Astrocyte of the hippocampus (primary cell): ENCODE measurements around the gene HOGA1.
A peak's percentile ranks its signal among the peaks of the same experiment; 100 is the strongest.

Experiments used
- DNase-seq: peaks from one replicate; pipeline ENCODE4 v3.0.0; 2011; ENCODE audit warnings: low read depth, low spot score

HOGA1 gene

GRCh38 chr10:97584060-97584797 lies at the start of gene HOGA1:
TSS of gene HOGA1 (plus strand) at chr10:97584389. CDS start at chr10:97584704, 315 bp downstream.
- peak; percentile 88 for DNase-seq

DNA sequence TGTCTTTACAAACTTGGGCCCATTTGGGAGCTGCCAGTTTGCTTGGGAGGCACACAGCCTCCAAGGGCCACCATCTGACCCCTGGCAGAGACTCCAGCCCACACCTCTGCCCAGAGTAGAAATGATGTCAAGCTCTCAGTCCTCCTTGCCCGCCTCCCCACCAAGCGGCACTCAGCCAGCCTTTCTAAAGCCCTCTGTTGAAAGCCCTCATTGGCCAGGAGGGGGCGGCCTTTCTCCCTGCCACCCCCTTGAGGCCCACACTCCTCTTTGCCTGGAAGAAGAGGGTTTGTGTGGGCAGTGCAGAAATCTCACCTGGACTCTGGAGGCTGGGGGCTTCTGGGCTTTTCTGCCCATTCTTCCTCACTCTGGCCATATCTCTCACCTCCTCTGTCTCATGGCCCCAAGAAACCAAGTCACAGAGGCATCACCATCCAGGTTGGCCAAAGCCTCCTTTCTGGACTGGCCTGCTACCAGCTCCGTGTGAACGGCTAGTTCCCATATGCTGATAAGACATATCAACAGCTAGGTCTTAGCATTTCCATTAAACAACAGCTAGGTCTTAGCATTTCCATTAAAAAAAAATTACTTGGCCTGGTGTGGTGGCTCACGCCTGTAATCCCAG lies 49.3 kb upstream of the HOGA1 start:
- DNase-seq, result no peak

DNA sequence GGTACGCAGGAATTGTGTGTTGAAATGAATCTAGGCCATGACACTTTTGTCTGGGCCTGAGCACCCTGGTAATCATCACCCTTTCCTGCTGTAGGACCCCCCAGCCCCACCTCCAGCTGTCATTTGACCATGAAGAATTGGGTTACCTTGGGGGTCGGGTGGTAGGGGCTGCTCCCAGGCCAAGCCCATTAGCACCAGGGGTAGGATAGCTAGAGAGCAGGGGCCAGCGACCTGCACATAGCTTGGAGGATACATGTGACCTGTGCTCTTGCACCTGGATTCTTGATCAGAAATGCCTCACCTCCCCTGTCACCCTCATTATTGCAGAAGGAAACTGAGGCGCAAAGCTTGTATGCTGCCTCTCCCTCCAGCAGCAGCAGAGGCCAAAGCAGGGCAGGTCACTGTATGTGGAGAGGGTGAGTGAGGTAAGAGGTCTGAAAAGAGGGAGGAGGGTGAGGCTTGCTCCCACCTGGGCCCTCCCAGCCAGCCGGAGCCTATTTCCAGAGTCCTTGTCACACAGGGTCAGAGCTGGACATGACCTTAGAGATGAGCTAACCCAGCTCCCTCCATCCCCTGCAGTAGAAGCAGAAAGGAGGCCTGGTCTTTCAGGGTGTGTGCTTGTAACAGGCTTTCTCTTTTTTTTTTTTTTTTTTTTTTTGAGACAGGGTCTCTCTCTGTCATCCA lies 46.9 kb upstream of the HOGA1 start:
- no peak for DNase-seq

- DNase-seq, result peak; percentile 64
These were observed 45.8 kb upstream of the HOGA1 start for GRCh38 chr10:97538411-97538810.

- DNase-seq, result no peak
These were observed 45.4 kb upstream of the HOGA1 start for GRCh38 chr10:97538839-97539238.

GRCh38 chr10:97539523-97540200 lies 44.5 kb upstream of the HOGA1 start:
- DNase-seq, result peak; percentile 90

DNA sequence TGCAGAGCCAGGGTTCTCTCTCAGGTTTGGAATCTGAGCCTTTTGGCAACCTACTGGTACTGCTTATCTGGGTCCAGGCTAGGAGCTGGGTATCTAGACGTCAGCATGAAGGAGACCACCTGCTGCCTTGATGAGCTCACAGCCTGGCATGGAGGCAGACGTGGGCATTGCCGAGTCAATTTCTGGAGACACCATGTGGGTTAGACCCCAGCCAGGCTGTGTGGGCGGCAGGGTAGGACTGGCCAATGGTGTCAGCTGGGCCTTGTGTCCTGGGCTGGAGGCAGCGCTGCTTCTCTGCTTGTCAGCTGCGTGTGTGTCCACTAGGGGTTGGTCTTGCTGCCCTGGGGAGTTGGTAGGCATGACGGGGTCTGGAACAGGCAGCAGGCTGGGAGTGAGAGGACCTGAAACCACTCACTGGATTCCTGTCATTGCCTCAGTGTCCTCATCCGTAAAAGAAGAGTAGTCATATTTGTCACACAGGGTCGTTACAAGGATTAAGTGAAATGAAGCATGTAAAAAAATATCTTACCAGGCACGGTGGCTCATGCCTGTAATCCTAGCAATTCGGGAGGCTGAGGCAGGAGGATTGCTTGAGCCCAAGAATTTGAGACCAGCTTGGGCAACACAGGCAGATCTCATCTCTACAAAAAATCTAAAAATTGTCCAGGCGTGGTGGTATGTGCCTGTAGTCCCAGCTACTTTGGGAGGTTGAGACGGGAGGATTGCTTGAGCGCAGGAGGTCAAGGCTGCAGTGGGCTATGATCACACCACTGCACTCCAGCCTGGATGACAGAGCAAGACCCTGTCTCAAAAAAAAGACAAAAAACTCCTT lies 43.3 kb upstream of the HOGA1 start:
- no peak for DNase-seq

GRCh38 chr10:97542169-97543024 lies 41.8 kb upstream of the HOGA1 start:
- peak; percentile 96 for DNase-seq

- peak; percentile 95 for DNase-seq
These were observed 41.1 kb upstream of the HOGA1 start for GRCh38 chr10:97543025-97543546.

DNA sequence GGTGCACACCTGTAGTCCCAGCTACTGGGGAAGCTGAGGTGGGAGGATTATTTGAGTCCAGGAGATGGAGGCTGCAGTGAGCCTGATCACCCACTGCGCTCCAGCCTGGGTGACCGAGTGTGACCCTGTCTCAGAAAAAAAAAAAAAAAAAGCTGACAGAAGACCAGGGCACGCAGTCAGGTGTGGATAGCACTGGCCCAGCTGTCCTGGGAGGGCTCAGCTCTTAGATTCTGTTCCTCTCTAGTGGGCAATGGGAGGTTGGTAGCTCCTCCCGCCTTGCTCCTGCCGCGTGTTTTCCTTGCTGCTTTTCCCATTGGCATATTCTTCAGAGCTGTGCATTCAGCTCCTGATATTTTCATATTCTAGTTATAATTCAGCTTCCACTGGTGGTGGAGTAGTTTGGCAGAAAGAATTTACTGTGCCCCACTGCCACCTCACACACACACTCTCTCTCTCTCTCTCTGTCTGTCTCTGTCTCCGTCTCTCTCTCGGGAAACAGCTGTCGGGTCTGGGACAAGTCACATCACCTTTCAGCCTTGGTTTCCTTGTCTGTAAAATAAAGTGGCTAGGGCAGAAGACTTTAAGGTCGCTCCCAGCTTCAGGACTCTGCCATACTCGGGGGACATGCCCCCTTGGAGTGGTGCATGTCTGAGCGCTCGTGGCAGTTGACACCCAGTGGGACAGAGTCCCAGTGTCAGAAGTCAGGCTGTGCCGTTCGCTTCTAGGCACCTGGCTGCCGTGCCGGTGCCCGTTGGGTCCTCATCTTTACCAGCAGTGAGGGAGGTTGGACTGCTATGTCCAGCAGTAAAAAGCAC lies 37.5 kb upstream of the HOGA1 start:
- no peak for DNase-seq

- no peak for DNase-seq
These were observed 37.0 kb upstream of the HOGA1 start for GRCh38 chr10:97547271-97547600.

GRCh38 chr10:97547962-97548361 lies 36.2 kb upstream of the HOGA1 start:
- DNase-seq, result peak; percentile 50

DNA sequence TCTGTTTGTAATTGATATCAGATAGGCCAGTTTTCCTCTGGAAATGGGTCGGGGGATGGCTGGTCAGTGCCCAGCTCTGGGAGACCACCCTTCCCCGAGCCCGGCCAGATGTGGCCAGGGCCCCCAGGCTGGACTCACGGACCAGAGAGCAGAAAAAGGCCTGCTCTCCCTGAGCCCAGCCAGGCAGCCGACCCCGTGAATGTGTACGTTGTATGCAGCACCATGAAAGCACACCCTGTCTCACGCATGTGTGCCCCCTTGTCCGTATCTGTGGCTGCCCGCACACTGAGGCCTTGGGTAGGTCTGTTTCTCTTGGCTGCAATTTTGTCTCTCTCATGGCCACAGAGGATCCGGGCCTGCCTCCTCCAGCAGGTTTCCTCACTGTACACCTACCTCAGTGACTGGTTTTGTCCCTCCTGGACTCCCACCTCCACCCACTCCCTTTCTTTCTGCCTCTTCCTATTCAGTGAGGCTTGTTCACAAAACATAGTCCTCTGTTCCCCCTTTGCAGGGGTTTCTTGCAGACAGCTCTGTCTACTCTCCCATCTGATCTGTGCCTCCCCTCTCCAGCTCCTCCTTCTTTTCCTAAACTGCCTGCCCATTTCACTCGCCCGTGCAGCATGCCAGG lies 35.2 kb upstream of the HOGA1 start:
- no peak for DNase-seq

GRCh38 chr10:97549587-97550322 lies 34.4 kb upstream of the HOGA1 start:
- DNase-seq, result no peak

DNA sequence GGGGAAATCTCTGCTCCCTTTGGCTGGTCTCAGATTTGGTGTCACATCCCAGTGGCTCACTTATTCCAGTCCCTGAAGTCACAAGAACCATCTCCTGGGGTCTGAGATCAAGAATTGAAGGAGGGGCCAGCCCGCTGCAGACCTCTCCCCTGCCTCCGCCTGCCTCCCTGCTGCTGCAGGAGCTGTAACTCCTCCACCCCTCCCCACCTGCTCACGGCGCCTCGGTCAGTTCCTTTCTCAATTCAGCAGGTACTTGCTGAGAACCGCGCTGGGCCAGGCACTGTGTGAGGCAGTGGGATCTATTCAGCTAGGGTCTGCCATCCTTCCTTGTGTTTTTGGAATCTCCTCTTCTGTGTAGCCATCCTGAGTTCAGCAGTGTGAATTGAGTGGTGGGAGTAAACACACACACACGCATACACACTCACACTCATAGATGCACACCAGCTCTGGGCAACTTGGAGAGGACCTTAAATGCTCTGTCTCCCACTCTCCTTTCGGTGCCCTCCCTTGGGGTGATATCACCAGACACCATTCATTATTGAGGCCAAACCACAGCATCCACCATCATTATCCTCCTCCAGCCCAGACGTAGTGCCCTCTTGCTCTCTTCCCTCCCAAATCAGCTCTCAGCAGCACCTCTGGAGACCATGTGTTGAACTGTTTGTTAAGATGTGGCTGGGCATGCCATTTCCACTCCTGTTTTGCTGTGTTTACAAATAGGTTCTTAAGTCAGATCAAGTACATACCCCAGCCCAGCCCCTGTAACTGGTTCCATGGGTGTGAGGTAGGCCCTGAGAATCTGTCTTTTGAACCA lies 33.6 kb upstream of the HOGA1 start:
- no peak for DNase-seq

DNA sequence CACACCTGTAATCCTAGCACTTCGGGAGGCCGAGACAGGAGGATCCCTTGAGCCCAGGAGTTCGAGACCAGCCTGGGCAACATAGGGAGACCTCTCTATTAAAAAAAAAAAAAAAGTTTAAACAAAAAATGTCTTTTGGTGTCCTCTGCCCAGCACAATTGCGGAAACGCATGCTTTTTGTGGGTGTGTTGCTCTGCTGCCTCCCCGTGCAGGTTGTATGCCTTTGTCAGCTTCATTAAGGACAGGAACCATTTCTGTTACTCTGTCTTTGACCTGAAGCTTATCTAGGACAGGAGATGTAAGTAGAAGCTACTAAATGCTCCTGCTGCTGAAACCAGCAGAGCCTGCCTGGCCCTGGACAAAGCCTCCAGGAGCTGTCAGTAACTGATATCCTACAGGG lies 32.9 kb upstream of the HOGA1 start:
- DNase-seq, result no peak

- DNase-seq, result peak; percentile 68
These were observed 30.6 kb upstream of the HOGA1 start for GRCh38 chr10:97553575-97554031.
